Fibroblast of gingiva (primary cell): ENCODE data around the gene MNT.

ENCODE experiments used
- DNase-seq: peaks from one replicate; pipeline ENCODE4 v3.0.0-alpha.2; 2011; ENCODE audit warnings: low read depth

MNT gene

GRCh38 chr17:2362881-2363280 lies 38.0 kb downstream of the MNT start:
- no peak for DNase-seq

- no peak for DNase-seq
Measured at GRCh38 chr17:2362416-2362815, 38.4 kb downstream of the MNT start.

GRCh38 chr17:2362016-2362415 lies 38.8 kb downstream of the MNT start:
- no peak for DNase-seq

- no peak for DNase-seq
Measured at GRCh38 chr17:2361010-2361760, 39.7 kb downstream of the MNT start.

- no peak for DNase-seq
Measured at GRCh38 chr17:2357931-2358434, 42.9 kb downstream of the MNT start.

- DNase-seq = no peak
Measured at GRCh38 chr17:2357237-2357636, 43.6 kb downstream of the MNT start.

GRCh38 chr17:2354311-2354710 lies 46.5 kb downstream of the MNT start:
- DNase-seq = no peak

GRCh38 chr17:2351269-2351668 lies 49.6 kb downstream of the MNT start:
- no peak for DNase-seq

- peak; percentile 89 for DNase-seq
Measured at GRCh38 chr17:2347805-2348685, 52.8 kb downstream of the MNT start.

- no peak for DNase-seq
Measured at GRCh38 chr17:2346475-2346874, 54.4 kb downstream of the MNT start.

- no peak for DNase-seq
Measured at GRCh38 chr17:2344528-2344927, 56.3 kb downstream of the MNT start.

GRCh38 chr17:2343421-2343820 lies 57.4 kb downstream of the MNT start:
- DNase-seq = no peak

- DNase-seq = no peak
Measured at GRCh38 chr17:2338315-2338657, 62.6 kb downstream of the MNT start.

- DNase-seq = peak; percentile 49
Measured at GRCh38 chr17:2337544-2338314, 63.1 kb downstream of the MNT start.

GRCh38 chr17:2336852-2337543 lies 63.9 kb downstream of the MNT start, which contains the start of gene SGSM2:
SGSM2 (plus strand) TSS chr17:2337501; CDS start chr17:2337689, 188 bp downstream.
- DNase-seq = peak; percentile 61

GRCh38 chr17:2336215-2336851 lies 64.5 kb downstream of the MNT start, which contains the start of gene TSR1:
TSR1 (minus strand) TSS chr17:2336457; CDS start chr17:2336427, 30 bp downstream.
- DNase-seq = peak; percentile 88

GRCh38 chr17:2335726-2336214 lies 65.1 kb downstream of the MNT start:
- no peak for DNase-seq
